ENCODE measurements around the gene RNF145. TPM values are rescaled to one million over a fixed set of nuclear protein-coding genes. Genes with fewer than 3 reads are reported as not detected.
A peak's percentile ranks its signal among the peaks of the same experiment; 100 is the strongest.

The RNF145 gene
- total RNA-seq, 1 donor from 2014 or later, result 220 TPM

GRCh38 chr5:159139802-159140201 lies 69.6 kb downstream of the RNF145 start:
- no peak overlapping the region for H3K4me3 ChIP-seq
- no peak for ATAC-seq
- intact Hi-C loops (cut with DNase I), result no loop called here
- no peaks in the 10 kb centered on the region for H3K9me3 ChIP-seq
- DNase-seq, result no peak
- H3K36me3 ChIP-seq, result no peaks in the 10 kb centered on the region
- no peak overlapping the region for H3K27ac ChIP-seq
- H3K4me1 ChIP-seq, result no peaks in the 10 kb centered on the region
- peaks cover 9% of the 10 kb centered on the region for H3K27me3 ChIP-seq
- no peak for TF ChIP-seq CTCF (IDR thresholded peaks at IDR 0.05)

- intact Hi-C loops (cut with DNase I), result no loop called here
- ATAC-seq, result no peak
Observed at GRCh38 chr5:159135896-159136531, 73.3 kb downstream of the RNF145 start.

GRCh38 chr5:159133041-159133741 lies 76.2 kb downstream of the RNF145 start:
- H3K36me3 ChIP-seq, result no peaks in the 10 kb centered on the region
- no peak overlapping the region for H3K4me3 ChIP-seq
- peaks cover 6% of the 10 kb centered on the region for H3K27me3 ChIP-seq
- ATAC-seq (peak; percentile 77), DNase-seq (no peak)
- TF ChIP-seq CTCF (IDR thresholded peaks at IDR 0.05), result peak; percentile 85
- H3K9me3 ChIP-seq, result no peaks in the 10 kb centered on the region
- no peaks in the 10 kb centered on the region for H3K4me1 ChIP-seq
- intact Hi-C loops (cut with DNase I), result no loop called here
- no peak overlapping the region for H3K27ac ChIP-seq

More at GRCh38 chr5:159135896-159136531, 73.3 kb downstream of the RNF145 start:
- H3K36me3 ChIP-seq, result no peaks in the 10 kb centered on the region
- no peak for DNase-seq
- TF ChIP-seq CTCF (IDR thresholded peaks at IDR 0.05), result no peak
- H3K4me1 ChIP-seq, result no peaks in the 10 kb centered on the region
- H3K9me3 ChIP-seq, result no peaks in the 10 kb centered on the region
- no peak overlapping the region for H3K4me3 ChIP-seq
- H3K27me3 ChIP-seq, result peaks cover 9% of the 10 kb centered on the region
- H3K27ac ChIP-seq, result no peak overlapping the region

GRCh38 chr5:159132429-159133040 lies 76.8 kb downstream of the RNF145 start:
- Histone ChIP-seq H3K27me3 (peaks cover 6% of the 10 kb centered on the region), H3K36me3 (no peaks in the 10 kb centered on the region), H3K9me3 (no peaks in the 10 kb centered on the region), H3K27ac (no peak overlapping the region), H3K4me3 (no peak overlapping the region), H3K4me1 (no peaks in the 10 kb centered on the region)
- intact Hi-C loops (cut with DNase I), result no loop called here
- ATAC-seq (no peak), DNase-seq (no peak)
- TF ChIP-seq CTCF (IDR thresholded peaks at IDR 0.05), result no peak

GRCh38 chr5:159131951-159132350 lies 77.4 kb downstream of the RNF145 start:
- Histone ChIP-seq H3K9me3 (no peaks in the 10 kb centered on the region), H3K27ac (no peak overlapping the region)
- no peak for ATAC-seq

More at GRCh38 chr5:159131951-159132350, 77.4 kb downstream of the RNF145 start:
- Histone ChIP-seq H3K4me1 (no peaks in the 10 kb centered on the region), H3K4me3 (no peak overlapping the region), H3K27me3 (peaks cover 6% of the 10 kb centered on the region), H3K36me3 (no peaks in the 10 kb centered on the region)
- intact Hi-C loops (cut with DNase I), result no loop called here
- no peak for DNase-seq
- no peak for TF ChIP-seq CTCF (IDR thresholded peaks at IDR 0.05)

Measured in upper lobe of right lung (tissue), 1 donor.